Uterus (tissue), 2 donors: ENCODE measurements around the gene CST9L.

Experiments
- POLR2A ChIP-seq, 2 donors: fragments of 450-650 bp; IDR thresholded peaks; one replicate each; pipeline ENCODE4 v1.6.1; 2016; ENCODE audit warnings: antibody characterized with exemption in 2 of 2, mild to moderate bottlenecking in 1 of 2, moderate library complexity in 1 of 2
- TF ChIP-seq, protein P1 (sequence below), 4 experiments: fragments of 200-600 bp in 2 of 4; fragments of 450-650 bp in 2 of 4; sonication (generic) in 2 of 4; IDR thresholded peaks; one replicate each; pipeline ENCODE4 v1.5.1; 2016 to 2019; ENCODE audit warnings: antibody characterized with exemption in 4 of 4, mild to moderate bottlenecking in 2 of 4, moderate library complexity in 1 of 4

DNA sequence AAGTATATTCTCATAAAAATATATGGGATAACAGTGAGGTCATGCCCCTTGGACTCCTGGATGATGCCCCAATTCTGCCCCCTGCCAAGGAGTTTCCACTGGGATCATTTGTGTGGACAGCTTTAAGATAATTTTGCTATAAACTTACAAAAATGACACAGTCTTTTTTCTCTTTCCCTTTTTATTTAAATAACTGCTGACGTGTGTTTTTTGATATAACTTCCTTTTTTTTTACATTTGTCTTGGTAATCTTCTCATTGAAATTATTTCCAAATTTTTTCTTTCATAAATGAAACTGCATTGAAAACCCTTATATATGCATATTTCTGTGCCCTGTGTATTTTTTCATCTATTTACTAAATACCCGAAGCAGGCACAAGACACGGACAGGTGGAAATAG lies 31.3 kb downstream of the CST9L start:
- TF ChIP-seq, protein P1, sequence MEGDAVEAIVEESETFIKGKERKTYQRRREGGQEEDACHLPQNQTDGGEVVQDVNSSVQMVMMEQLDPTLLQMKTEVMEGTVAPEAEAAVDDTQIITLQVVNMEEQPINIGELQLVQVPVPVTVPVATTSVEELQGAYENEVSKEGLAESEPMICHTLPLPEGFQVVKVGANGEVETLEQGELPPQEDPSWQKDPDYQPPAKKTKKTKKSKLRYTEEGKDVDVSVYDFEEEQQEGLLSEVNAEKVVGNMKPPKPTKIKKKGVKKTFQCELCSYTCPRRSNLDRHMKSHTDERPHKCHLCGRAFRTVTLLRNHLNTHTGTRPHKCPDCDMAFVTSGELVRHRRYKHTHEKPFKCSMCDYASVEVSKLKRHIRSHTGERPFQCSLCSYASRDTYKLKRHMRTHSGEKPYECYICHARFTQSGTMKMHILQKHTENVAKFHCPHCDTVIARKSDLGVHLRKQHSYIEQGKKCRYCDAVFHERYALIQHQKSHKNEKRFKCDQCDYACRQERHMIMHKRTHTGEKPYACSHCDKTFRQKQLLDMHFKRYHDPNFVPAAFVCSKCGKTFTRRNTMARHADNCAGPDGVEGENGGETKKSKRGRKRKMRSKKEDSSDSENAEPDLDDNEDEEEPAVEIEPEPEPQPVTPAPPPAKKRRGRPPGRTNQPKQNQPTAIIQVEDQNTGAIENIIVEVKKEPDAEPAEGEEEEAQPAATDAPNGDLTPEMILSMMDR (IDR thresholded peaks at IDR 0.05), result no peak
- TF ChIP-seq POLR2A (IDR thresholded peaks at IDR 0.05), result no peak
